Measurements from ENCODE around the gene MORN1.

The MORN1 gene

GRCh38 chr1:2415801-2416208 lies 24.5 kb upstream of the MORN1 start:
- H3K4me3 ChIP-seq (replicated peaks; ENCODE audit: insufficient read depth, low read length) = no peak overlapping the region
- H3K27me3 ChIP-seq (ENCODE audit: insufficient read depth, poor library complexity, severe bottlenecking) = peaks cover 38% of the 10 kb centered on the region
- DNase-seq (ENCODE audit: low read depth in 1 of 2, low spot score in 1 of 2) = no peak
- no peak overlapping the region for H3K27ac ChIP-seq (replicated peaks)
- TF ChIP-seq REST (IDR thresholded peaks at IDR 0.05; ENCODE audit: insufficient replicate concordance, low read depth) = no peak
- TF ChIP-seq SPI1 (IDR thresholded peaks at IDR 0.05; ENCODE audit: borderline replicate concordance, low read depth) = 0 out of 2 replicates have a peak, but pooled peaks have one; percentile 18
- no peak for TF ChIP-seq GABPA (IDR thresholded peaks at IDR 0.05; ENCODE audit: low read depth)
- no peak for TF ChIP-seq POLR2AphosphoS5 (IDR thresholded peaks at IDR 0.05; ENCODE audit: low read depth)
- TF ChIP-seq, protein P1, sequence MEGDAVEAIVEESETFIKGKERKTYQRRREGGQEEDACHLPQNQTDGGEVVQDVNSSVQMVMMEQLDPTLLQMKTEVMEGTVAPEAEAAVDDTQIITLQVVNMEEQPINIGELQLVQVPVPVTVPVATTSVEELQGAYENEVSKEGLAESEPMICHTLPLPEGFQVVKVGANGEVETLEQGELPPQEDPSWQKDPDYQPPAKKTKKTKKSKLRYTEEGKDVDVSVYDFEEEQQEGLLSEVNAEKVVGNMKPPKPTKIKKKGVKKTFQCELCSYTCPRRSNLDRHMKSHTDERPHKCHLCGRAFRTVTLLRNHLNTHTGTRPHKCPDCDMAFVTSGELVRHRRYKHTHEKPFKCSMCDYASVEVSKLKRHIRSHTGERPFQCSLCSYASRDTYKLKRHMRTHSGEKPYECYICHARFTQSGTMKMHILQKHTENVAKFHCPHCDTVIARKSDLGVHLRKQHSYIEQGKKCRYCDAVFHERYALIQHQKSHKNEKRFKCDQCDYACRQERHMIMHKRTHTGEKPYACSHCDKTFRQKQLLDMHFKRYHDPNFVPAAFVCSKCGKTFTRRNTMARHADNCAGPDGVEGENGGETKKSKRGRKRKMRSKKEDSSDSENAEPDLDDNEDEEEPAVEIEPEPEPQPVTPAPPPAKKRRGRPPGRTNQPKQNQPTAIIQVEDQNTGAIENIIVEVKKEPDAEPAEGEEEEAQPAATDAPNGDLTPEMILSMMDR (IDR thresholded peaks at IDR 0.05; ENCODE audit: insufficient read depth, low read length) = no peak

DNA sequence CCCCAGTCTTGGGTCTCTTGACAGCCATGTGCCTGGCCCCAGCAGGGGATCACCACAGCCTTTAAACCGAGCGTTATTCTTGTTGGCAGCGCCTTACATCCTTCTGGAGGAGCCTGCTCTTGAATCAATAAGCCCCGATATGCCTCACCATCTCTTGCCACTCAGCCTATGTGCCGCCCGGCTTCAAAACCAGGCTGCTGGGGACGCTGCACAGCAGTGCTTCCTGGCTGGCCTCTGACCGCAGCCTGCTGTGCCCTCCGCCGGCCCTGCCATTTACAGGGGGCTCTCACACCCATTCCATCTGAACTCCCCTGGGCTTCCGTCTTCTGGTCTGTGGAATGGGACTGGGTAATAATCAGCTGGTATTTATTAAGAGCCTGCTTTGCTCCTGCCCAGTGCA lies 24.0 kb upstream of the MORN1 start:
- peaks cover 38% of the 10 kb centered on the region for H3K27me3 ChIP-seq (ENCODE audit: insufficient read depth, poor library complexity, severe bottlenecking)
- no peak overlapping the region for H3K27ac ChIP-seq (replicated peaks)
- no peak overlapping the region for H3K4me3 ChIP-seq (replicated peaks; ENCODE audit: insufficient read depth, low read length)
- DNase-seq (ENCODE audit: low read depth in 1 of 2, low spot score in 1 of 2) = no peak
- TF ChIP-seq GABPA (IDR thresholded peaks at IDR 0.05; ENCODE audit: low read depth) = no peak
- TF ChIP-seq, protein P1 (IDR thresholded peaks at IDR 0.05; ENCODE audit: insufficient read depth, low read length) = no peak
- no peak for TF ChIP-seq POLR2AphosphoS5 (IDR thresholded peaks at IDR 0.05; ENCODE audit: low read depth)
- no peak for TF ChIP-seq REST (IDR thresholded peaks at IDR 0.05; ENCODE audit: insufficient replicate concordance, low read depth)
- TF ChIP-seq SPI1 (IDR thresholded peaks at IDR 0.05; ENCODE audit: borderline replicate concordance, low read depth) = no peak

DNA sequence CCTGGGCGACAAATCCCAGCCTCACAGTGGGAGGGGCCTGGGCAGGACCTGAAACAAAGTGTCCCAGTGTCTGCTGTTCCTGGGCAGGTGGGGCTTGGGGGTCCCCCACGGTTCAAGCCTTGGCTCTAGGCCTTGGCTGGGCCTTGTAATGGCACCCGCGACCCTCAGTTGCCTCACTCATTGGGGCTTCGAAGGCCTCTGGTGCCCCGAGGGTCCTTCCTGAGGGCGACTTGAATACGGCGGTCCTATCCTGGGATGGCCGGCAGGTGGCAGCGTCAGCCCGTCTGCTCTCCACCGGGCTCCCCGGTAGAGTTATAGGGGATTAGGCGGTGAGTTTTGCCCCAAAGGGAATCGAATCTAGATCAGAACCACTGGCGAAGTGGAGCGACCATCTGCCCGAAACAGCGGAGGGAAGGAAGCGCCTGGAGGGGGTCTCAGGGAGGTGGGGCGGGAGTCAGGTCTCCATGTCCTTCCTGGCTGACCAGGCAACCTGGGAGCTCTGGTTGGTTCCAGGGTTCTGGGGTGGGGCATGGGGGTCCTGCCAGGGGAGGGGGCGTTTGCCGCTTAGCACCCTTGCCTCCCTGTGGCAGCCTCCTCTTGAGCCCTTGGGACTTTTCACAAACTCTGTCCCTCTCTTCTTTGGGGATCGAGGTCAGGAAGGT lies 23.1 kb upstream of the MORN1 start:
- Histone ChIP-seq H3K27me3 (ENCODE audit: insufficient read depth, poor library complexity, severe bottlenecking) (peaks cover 37% of the 10 kb centered on the region), H3K27ac (replicated peaks) (no peak overlapping the region), H3K4me3 (replicated peaks; ENCODE audit: insufficient read depth, low read length) (no peak overlapping the region)
- no peak for TF ChIP-seq POLR2AphosphoS5 (IDR thresholded peaks at IDR 0.05; ENCODE audit: low read depth)
- TF ChIP-seq, protein P1 (IDR thresholded peaks at IDR 0.05; ENCODE audit: insufficient read depth, low read length) = peak; percentile 45
- DNase-seq (ENCODE audit: low read depth in 1 of 2, low spot score in 1 of 2) = peak in 1 of 2 experiments; percentile 69

Measured in HL-60 (cell line).